ENCODE data around the gene PHETA1. TPM values are rescaled to one million over a fixed set of nuclear protein-coding genes. Genes with fewer than 3 reads are reported as not detected.
A peak's percentile ranks its signal among the peaks of the same experiment; 100 is the strongest.

The PHETA1 gene
- total RNA-seq, 4 donors from 2014 or later, result 6.3 to 16.0 (median 8.2) TPM

DNA sequence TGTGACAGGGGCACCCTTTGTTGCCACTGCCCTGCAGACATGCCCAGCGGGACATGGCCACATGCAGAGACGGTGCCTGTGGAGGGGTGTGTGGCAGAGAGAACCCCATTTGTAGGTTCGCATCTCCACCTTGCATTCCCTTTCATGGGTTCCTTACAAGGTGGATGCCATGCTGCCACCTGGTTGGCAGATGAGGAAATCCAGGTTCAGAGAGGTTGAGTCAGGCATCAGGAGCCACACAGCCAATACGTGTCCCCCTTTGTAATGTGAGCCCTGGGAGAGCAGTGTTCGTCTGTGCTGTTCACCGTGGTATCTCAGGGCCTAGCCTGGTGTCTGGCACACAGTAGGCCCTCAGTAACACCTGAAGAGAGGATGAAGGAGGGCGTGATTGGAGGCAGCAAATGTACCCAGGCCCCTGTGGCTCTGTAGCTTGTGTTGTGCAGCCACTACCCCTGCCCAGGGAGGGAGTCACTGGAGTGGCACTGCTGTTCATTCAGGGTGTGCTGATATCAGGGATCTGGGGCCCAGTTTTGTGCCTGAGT, 45.9 kb upstream of the PHETA1 start:
- no peak overlapping the region for H3K27ac ChIP-seq

GRCh38 chr12:111413442-111414086, 44.7 kb upstream of the PHETA1 start:
- 80% methylated on average over 8 of the region's 12 CpGs; no CpG with 5 or more reads in 1 of the 2 donors for WGBS, 2 donors (ENCODE audit: low coverage in 1 of 2)
- TF ChIP-seq EP300 (IDR thresholded peaks at IDR 0.05) (no peak), POLR2AphosphoS5 (IDR thresholded peaks at IDR 0.05) (no peak), POLR2A (IDR thresholded peaks at IDR 0.05) (no peak)
- TF ChIP-seq, protein P1, sequence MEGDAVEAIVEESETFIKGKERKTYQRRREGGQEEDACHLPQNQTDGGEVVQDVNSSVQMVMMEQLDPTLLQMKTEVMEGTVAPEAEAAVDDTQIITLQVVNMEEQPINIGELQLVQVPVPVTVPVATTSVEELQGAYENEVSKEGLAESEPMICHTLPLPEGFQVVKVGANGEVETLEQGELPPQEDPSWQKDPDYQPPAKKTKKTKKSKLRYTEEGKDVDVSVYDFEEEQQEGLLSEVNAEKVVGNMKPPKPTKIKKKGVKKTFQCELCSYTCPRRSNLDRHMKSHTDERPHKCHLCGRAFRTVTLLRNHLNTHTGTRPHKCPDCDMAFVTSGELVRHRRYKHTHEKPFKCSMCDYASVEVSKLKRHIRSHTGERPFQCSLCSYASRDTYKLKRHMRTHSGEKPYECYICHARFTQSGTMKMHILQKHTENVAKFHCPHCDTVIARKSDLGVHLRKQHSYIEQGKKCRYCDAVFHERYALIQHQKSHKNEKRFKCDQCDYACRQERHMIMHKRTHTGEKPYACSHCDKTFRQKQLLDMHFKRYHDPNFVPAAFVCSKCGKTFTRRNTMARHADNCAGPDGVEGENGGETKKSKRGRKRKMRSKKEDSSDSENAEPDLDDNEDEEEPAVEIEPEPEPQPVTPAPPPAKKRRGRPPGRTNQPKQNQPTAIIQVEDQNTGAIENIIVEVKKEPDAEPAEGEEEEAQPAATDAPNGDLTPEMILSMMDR (IDR thresholded peaks at IDR 0.05), result no peak
- no peak for ATAC-seq

More for the DNA sequence above, 45.9 kb upstream of the PHETA1 start:
- no peak for TF ChIP-seq EP300 (IDR thresholded peaks at IDR 0.05)
- no peak for TF ChIP-seq POLR2AphosphoS5 (IDR thresholded peaks at IDR 0.05)
- TF ChIP-seq, protein P1 (IDR thresholded peaks at IDR 0.05), result no peak
- TF ChIP-seq POLR2A (IDR thresholded peaks at IDR 0.05), result no peak
- no peaks in the 10 kb centered on the region for H3K27me3 ChIP-seq
- WGBS, 2 donors (ENCODE audit: low coverage in 1 of 2), result 80% methylated on average over 1 of the region's 7 CpGs; no CpG with 5 or more reads in 1 of the 2 donors
- H3K4me1 ChIP-seq, result peaks cover 0 to 47% (median 25%) of the 10 kb centered on the region in 3 donors
- H3K9me3 ChIP-seq, result no peaks in the 10 kb centered on the region
- peaks cover 0 to 30% of the 10 kb centered on the region in 2 donors for H3K36me3 ChIP-seq
- no peak overlapping the region for H3K4me3 ChIP-seq
- ATAC-seq, result no peak

DNA sequence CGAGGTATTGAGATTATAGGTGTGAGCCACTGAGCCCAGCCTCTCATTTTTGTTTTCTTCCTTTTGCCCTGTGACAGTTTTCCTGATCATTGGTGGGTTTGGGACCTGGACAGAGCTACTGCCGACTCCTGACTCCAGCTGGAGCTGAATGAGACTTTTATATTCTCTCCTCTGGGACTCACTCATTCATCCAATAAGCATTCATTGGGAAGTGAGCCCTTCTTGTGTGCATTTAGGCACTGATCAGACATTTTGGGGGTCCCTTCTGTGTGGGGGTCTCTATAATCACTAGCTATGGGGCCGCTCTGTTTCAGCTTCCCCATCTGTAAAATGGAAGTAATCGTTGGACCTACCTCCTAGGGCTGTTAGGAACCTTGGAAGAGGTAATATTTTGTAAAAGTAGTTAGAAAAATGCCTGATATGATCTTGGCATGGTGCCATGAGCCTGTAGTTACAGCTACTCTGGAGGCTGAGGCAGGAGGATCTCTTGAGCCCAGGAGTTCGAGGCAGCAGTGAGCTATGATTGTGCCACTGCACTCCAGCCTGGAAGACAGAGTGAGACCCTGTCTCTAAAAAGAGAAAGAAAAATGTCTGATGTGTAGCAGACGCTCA, 44.0 kb upstream of the PHETA1 start:
- TF ChIP-seq EP300 (IDR thresholded peaks at IDR 0.05) (no peak), POLR2AphosphoS5 (IDR thresholded peaks at IDR 0.05) (no peak), POLR2A (IDR thresholded peaks at IDR 0.05) (no peak)
- TF ChIP-seq, protein P1 (IDR thresholded peaks at IDR 0.05), result no peak
- H3K27me3 ChIP-seq, result no peaks in the 10 kb centered on the region
- no peak for ATAC-seq
- no peaks in the 10 kb centered on the region for H3K9me3 ChIP-seq
- WGBS, 2 donors (ENCODE audit: low coverage in 1 of 2), result 67 to 79% methylated on average over 3 to 5 of the region's 6 CpGs
- peaks cover 0 to 12% of the 10 kb centered on the region in 2 donors for H3K36me3 ChIP-seq
- peaks cover 0 to 65% (median 43%) of the 10 kb centered on the region in 3 donors for H3K4me1 ChIP-seq
- H3K4me3 ChIP-seq, result no peak overlapping the region
- peak overlapping the region in 3 of 4 donors; percentile 63 to 87 (median 74) for H3K27ac ChIP-seq

More at GRCh38 chr12:111413442-111414086, 44.7 kb upstream of the PHETA1 start:
- Histone ChIP-seq H3K36me3 (peaks cover 0 to 18% of the 10 kb centered on the region in 2 donors), H3K27me3 (no peaks in the 10 kb centered on the region), H3K27ac (peak overlapping the region in 1 of 4 donors; percentile 74), H3K4me1 (peaks cover 0 to 59% (median 37%) of the 10 kb centered on the region in 3 donors), H3K4me3 (no peak overlapping the region), H3K9me3 (no peaks in the 10 kb centered on the region)

DNA sequence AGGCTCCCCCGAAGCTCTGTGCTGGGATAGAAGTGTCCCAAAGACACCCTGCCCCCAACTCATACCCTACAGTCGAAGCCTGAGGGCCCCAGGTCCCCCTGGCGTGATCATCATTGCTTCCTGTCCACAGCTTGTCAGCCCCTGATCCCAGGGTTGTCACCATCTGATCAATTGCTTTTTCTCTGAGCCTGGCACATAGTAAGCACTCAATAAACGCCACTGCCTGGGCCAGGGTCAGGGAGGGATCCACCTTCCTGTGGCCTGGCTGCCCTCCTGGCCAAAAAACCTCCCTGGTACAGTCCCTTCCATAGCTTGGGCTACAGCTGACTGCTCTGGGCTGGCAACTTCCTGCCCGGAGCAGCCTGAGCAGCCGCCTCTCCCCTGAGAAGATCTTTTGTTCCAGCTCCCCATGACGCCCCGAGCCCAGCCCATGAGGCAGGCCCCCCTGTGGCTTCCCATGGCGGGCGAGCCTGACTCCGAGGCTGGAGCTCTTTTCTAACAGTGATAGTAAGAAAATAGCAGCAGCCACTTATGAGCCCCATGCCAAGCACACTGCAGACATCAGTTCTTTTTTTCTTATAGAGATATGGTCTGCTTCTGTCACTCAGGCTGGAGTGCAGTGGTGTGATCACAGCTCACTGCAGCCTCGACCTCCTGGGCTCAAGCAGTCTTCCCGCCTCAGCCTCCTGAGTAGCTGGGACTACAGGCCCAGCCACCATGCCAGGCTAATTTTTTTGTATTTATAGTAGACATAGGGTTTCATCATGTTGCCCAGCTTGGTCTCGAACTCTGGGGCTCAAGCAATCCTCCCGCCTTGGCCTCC, 43.3 kb upstream of the PHETA1 start:
- 76 to 100% methylated on average over 2 to 8 of the region's 15 CpGs for WGBS, 2 donors (ENCODE audit: low coverage in 1 of 2)
- H3K27ac ChIP-seq, result peak overlapping the region in 3 of 4 donors; percentile 63 to 87 (median 74)
- H3K27me3 ChIP-seq, result no peaks in the 10 kb centered on the region
- ATAC-seq, result no peak
- TF ChIP-seq POLR2A (IDR thresholded peaks at IDR 0.05) (no peak), EP300 (IDR thresholded peaks at IDR 0.05) (no peak), POLR2AphosphoS5 (IDR thresholded peaks at IDR 0.05) (no peak)
- TF ChIP-seq, protein P1 (IDR thresholded peaks at IDR 0.05), result no peak
- H3K4me1 ChIP-seq, result peaks cover 0 to 73% (median 50%) of the 10 kb centered on the region in 3 donors
- H3K4me3 ChIP-seq, result no peak overlapping the region
- peaks cover 0 to 10% of the 10 kb centered on the region in 2 donors for H3K36me3 ChIP-seq
- H3K9me3 ChIP-seq, result no peaks in the 10 kb centered on the region
